MCF 10A (cell line): Measurements from ENCODE around the gene ADAMTS2. TPM values are rescaled to one million over a fixed set of nuclear protein-coding genes. Genes with fewer than 3 reads are reported as not detected.
A peak's percentile ranks its signal among the peaks of the same experiment; 100 is the strongest.

Source experiments
- BruUV-seq: library from RNA; stranded (reverse); fragments of 400-500 nt; replicated peaks from 2 replicates; lab custom pipeline; 2021; lab: Mats Ljungman, UMichigan
- CTCF ChIA-PET: fragments of 300-600 bp; sonication (Branson Sonifier 250); formaldehyde crosslinking; extraction: SDS; loops from one replicate; lab custom pipeline; 2021; ENCODE audit warnings: antibody characterized with exemption, inconsistent platforms; lab: Yijun Ruan, JAX
- POLR2A ChIA-PET: fragments of 300-600, 350-650 bp; sonication (Branson Sonifier 250); formaldehyde crosslinking; extraction: SDS; loops from one replicate; lab custom pipeline; 2020; ENCODE audit warnings: antibody characterized with exemption, inconsistent platforms; lab: Yijun Ruan, JAX
- DNase-seq: peaks from one replicate; pipeline ENCODE4 v3.0.0-alpha.2; 2018; ENCODE audit not compliant: unreplicated experiment
- H3K27ac Mint-ChIP-seq: one replicate; pipeline ENCODE4 v1.8.0; 2022; ENCODE audit warnings: mild to moderate bottlenecking, low read depth, mixed read lengths; ENCODE audit not compliant: unreplicated experiment
- H3K27me3 Mint-ChIP-seq: one replicate; pipeline ENCODE4 v1.8.0; 2022; ENCODE audit warnings: mixed read lengths; ENCODE audit not compliant: insufficient read depth, unreplicated experiment
- H3K36me3 Mint-ChIP-seq: one replicate; pipeline ENCODE4 v1.8.0; 2022; ENCODE audit warnings: mild to moderate bottlenecking, moderate library complexity, mixed read lengths; ENCODE audit not compliant: insufficient read depth, unreplicated experiment
- H3K4me1 Mint-ChIP-seq: one replicate; pipeline ENCODE4 v1.8.0; 2022; ENCODE audit warnings: mixed read lengths; ENCODE audit not compliant: insufficient read depth, unreplicated experiment
- H3K4me3 Mint-ChIP-seq: one replicate; pipeline ENCODE4 v1.8.0; 2022; ENCODE audit warnings: mild to moderate bottlenecking, moderate library complexity, mixed read lengths; ENCODE audit not compliant: unreplicated experiment
- H3K9me3 Mint-ChIP-seq: one replicate; pipeline ENCODE4 v1.8.0; 2022; ENCODE audit warnings: mixed read lengths; ENCODE audit not compliant: unreplicated experiment
- CTCF ChIP-seq: fragments of 200-600 bp; IDR thresholded peaks from one replicate; pipeline ENCODE4 v1.8.0; 2022; ENCODE audit warnings: antibody characterized with exemption, mild to moderate bottlenecking; ENCODE audit not compliant: unreplicated experiment
- intact Hi-C: fragments of 100-400 bp; cut with micrococcal nuclease; formaldehyde crosslinking; loops from 2 replicates; pipeline ENCODE4 v1.14.1; 2022
- total RNA-seq: library from RNA; stranded (reverse); gene quantifications from 2 replicates; pipeline ENCODE4 v1.2.3, GENCODE V29; 2022

Gene ADAMTS2
- total RNA-seq, 1 experiment from 2014 or later = not detected

DNA sequence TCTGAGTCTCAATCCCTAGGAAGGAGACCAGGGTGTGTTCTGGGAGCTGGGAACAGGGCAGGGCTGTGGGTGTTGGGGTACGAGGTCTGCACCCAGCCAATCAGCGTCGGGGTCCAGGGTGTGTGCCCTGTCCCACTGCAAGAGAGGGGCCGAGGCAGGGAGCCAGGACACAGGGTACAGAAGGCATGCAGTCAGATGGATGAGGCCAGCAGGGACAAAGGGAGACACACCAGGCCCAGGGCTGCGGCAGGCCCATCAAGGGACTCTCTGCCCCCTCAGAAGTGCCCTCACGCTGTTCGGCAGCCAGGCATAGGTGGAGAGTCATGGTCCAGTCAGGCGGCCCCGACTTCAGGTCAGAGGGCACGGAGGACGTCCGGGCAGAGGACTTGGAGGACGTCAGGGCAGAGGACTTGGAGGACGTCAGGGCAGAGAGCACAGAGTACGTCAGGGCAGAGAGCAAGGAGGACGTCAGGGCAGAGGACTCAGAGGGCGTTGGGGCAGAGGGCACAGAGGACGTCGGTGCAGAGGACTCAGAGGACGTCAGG, 28.8 kb upstream of the ADAMTS2 start:
- CTCF ChIA-PET = no interaction called here
- intact Hi-C loops = no loop called here
- no peak for DNase-seq
- no peak for TF ChIP-seq CTCF
- Mint-ChIP-seq H3K27me3 (no peaks in the 10 kb centered on the region), H3K9me3 (peaks cover 8% of the 10 kb centered on the region), H3K27ac (no peak overlapping the region), H3K36me3 (no peaks in the 10 kb centered on the region), H3K4me3 (no peak overlapping the region), H3K4me1 (peaks cover 10% of the 10 kb centered on the region)
- POLR2A ChIA-PET = interaction anchor here (1.0 kb wide), 1 partner anchor 17 kb away, joined by 4 read pairs; no protein-coding TSS in a partner anchor
- no TSS peak for BruUV-seq

GRCh38 chr5:179373101-179373934, 28.1 kb upstream of the ADAMTS2 start:
- POLR2A ChIA-PET = interaction anchor here (1.0 kb wide), 1 partner anchor 16 kb away, joined by 4 read pairs; no protein-coding TSS in a partner anchor
- DNase-seq = no peak
- TF ChIP-seq CTCF = no peak
- no peaks in the 10 kb centered on the region for H3K27me3 Mint-ChIP-seq
- H3K36me3 Mint-ChIP-seq = no peaks in the 10 kb centered on the region
- BruUV-seq = no TSS peak
- intact Hi-C loops = no loop called here
- no peak overlapping the region for H3K4me3 Mint-ChIP-seq
- peaks cover 8% of the 10 kb centered on the region for H3K9me3 Mint-ChIP-seq
- peaks cover 10% of the 10 kb centered on the region for H3K4me1 Mint-ChIP-seq
- CTCF ChIA-PET = interaction anchor here (0.6 kb wide), 2 partner anchors 31 to 48 kb away, joined by 3 to 4 read pairs; no protein-coding TSS in a partner anchor
- H3K27ac Mint-ChIP-seq = no peak overlapping the region

- no peak overlapping the region for H3K4me3 Mint-ChIP-seq
- no peaks in the 10 kb centered on the region for H3K27me3 Mint-ChIP-seq
- DNase-seq = no peak
- intact Hi-C loops = no loop called here
- H3K27ac Mint-ChIP-seq = peak overlapping the region; percentile 61
- H3K4me1 Mint-ChIP-seq = peaks cover 5% of the 10 kb centered on the region
- ChIA-PET POLR2A (interaction anchor here (0.7 kb wide), 1 partner anchor 20 kb away, joined by 6 read pairs; no protein-coding TSS in a partner anchor), CTCF (interaction anchor here (0.6 kb wide), 3 partner anchors 47 to 287 kb away, joined by 3 to 4 read pairs (median 3); no protein-coding TSS in a partner anchor)
- no peak for TF ChIP-seq CTCF
- BruUV-seq = no TSS peak
- peaks cover 8% of the 10 kb centered on the region for H3K9me3 Mint-ChIP-seq
- H3K36me3 Mint-ChIP-seq = no peaks in the 10 kb centered on the region
These were observed 26.7 kb upstream of the ADAMTS2 start for GRCh38 chr5:179371681-179372680.
